Ovary (tissue), 9 donors: Measurements from ENCODE around the gene TBPL2. TPM values are rescaled to one million over a fixed set of nuclear protein-coding genes. Genes with fewer than 3 reads are reported as not detected.

Experiments
- DNase-seq, 5 donors: peaks; one replicate each; pipeline ENCODE4 v3.0.0-alpha.2; 2019 to 2020
- H3K27ac ChIP-seq, 2 donors: fragments of 200-600 bp; one replicate each; pipeline versions ENCODE4 v1.5.1 to v1.8.0; 2019 to 2022
- H3K27me3 ChIP-seq: fragments of 200-600 bp; one replicate; pipeline ENCODE4 v1.8.0; 2022
- H3K36me3 ChIP-seq: fragments of 200-600 bp; sonication (generic); one replicate; pipeline ENCODE4 v1.5.1; 2019
- H3K4me1 ChIP-seq: one replicate; pipeline ENCODE4 v1.8.1; 2013; ENCODE audit warnings: mild to moderate bottlenecking, moderate library complexity; ENCODE audit not compliant: insufficient read depth
- H3K4me3 ChIP-seq: fragments of 200-600 bp; sonication (generic); one replicate; pipeline ENCODE4 v1.5.1; 2017
- H3K9me3 ChIP-seq, 2 donors: fragments of 200-600 bp in 1 of 2; sonication (generic) in 1 of 2; one replicate each; pipeline versions ENCODE4 v1.5.1 to v1.8.1; 2013 to 2019; ENCODE audit warnings: mild to moderate bottlenecking in 1 of 2, moderate library complexity in 1 of 2
- CTCF ChIP-seq, 3 donors: fragments of 450-650 bp in 2 of 3; fragments of 200-600 bp in 1 of 3; IDR thresholded peaks; one replicate each; pipeline versions ENCODE4 v1.5.1 to v1.8.0; 2016 to 2022; ENCODE audit warnings: antibody characterized with exemption in 3 of 3, mild to moderate bottlenecking in 1 of 3
- EP300 ChIP-seq: sonication (generic); formaldehyde crosslinking; IDR thresholded peaks from one replicate; pipeline ENCODE4 v1.6.1; 2017; ENCODE audit warnings: antibody characterized with exemption
- POLR2A ChIP-seq: fragments of 450-650 bp; IDR thresholded peaks from one replicate; pipeline ENCODE4 v1.6.1; 2017; ENCODE audit warnings: antibody characterized with exemption, mild to moderate bottlenecking, moderate library complexity
- WGBS, 3 donors: extraction: QIAGEN DNeasy Blood & Tissue Kit in 1 of 3; methylation state at CpG; one replicate each; pipeline versions ENCODE4 v1.1.5 to v1.1.7; 2013 to 2017; 5-methylcytosine and 5-hydroxymethylcytosine counted together
- intact Hi-C, 4 donors: fragments of 100-400 bp; cut with DNase I; formaldehyde crosslinking; loops; one replicate each; pipeline versions ENCODE4 v1.11.0 to v1.15.1; 2022 to 2023
- polyA plus RNA-seq, 2 donors: library from polyadenylated mRNA; stranded (reverse); fragments of 200-250 nt in 1 of 2; fragments of 350-450 nt in 1 of 2; fragmentation: Illumina TruSeq in 1 of 2; extraction: RNeasy Lipid Tissue Mini Kit (QIAGEN cat#74804) in 1 of 2; gene quantifications; one replicate each; pipeline ENCODE4 v1.2.3, GENCODE V29; 2013 to 2014
- total RNA-seq, 7 donors: library from RNA; depleted of rRNA in 2 of 7; stranded (reverse); fragments of >200 nt in 2 of 7; fragmentation: NEBNext Ultra II Directional in 3 of 7; extraction: Animal tissue kit (Norgen Biotek cat#: 25700) in 3 of 7; gene quantifications; one replicate each; pipeline versions ENCODE4 v1.1.0 to v1.2.4, GENCODE V29; 2016 to 2023
- donor health status: DM: no; HTN: no; CAD: no; lungs with moderate emphysema.
- donor health status: DM: no; HTN: no; CAD: no.
- donor health status: Bipolar disorder and iron deficiency.
- donor health status: DM: yes; HTN: yes; CAD: no.
- donor health status: DM: no; HTN: no; CAD: no.
- donor health status: DM: yes; HTN: yes; CAD: no.

TBPL2 gene
- total and polyA plus RNA-seq, 9 donors: 0.05 TPM; not detected in 8

DNA sequence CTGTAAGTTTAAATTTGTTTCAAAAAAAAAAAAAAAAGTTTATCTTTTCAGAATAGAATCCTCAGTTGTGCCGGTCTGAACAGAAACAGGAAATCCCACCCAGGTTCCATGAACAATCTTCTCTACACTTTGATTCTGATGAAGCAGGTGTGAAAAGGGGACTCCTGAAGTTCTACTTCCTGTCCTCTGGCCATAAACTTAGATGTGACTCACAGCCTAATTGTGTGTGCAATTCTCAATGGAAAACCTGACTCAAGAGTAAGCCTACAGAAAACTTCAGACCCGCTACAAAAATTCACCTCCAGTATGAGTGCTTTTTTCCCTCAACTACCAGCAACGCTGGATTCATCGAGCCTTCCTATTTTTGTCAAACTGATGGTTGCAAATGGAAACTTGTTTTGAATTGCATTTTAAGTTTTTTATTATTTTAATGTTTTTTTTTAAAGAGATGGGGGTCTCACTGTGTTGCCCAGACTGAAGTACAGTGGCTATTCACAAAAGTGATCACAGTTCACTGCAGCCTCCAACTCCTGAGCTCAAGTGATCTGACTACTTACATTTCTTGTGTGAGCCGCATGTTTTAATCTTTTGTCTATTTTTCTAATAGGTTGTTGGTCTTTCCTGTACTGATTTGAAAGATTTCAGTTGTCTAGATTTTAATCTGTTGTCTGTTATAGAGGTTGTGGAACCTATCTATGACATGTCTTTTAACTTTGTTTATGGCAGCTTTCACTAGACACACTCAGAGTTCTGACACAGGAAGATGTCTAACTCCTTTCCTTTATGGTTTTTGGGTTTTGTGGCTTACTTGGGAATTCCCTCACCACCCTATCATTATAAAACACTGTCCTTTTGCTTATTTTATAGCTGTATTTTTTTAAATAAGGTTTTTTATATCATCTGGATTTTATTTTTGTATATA is 66.4 kb downstream of the TBPL2 start:
- intact Hi-C loops: loop anchor here in 1 of 4 donors (5.0 kb wide), 1 partner anchor 787 kb away; no protein-coding TSS in a partner anchor
- Histone ChIP-seq H3K9me3 (no peaks in the 10 kb centered on the region), H3K27ac (no peak overlapping the region), H3K4me3 (no peak overlapping the region), H3K4me1 (no peaks in the 10 kb centered on the region), H3K27me3 (no peaks in the 10 kb centered on the region), H3K36me3 (no peaks in the 10 kb centered on the region)
- 82 to 94% (median 84%) methylated on average over 5 of the region's 5 CpGs for WGBS, 3 donors
- TF ChIP-seq EP300 (no peak), POLR2A (no peak)
- no peak for DNase-seq

GRCh38 chr14:55372825-55373224 is 67.6 kb downstream of the TBPL2 start:
- H3K4me3 ChIP-seq: no peak overlapping the region
- 89 to 94% (median 92%) methylated on average over 7 of the region's 7 CpGs for WGBS, 3 donors
- no peaks in the 10 kb centered on the region for H3K27me3 ChIP-seq

GRCh38 chr14:55372423-55372822 is 68.0 kb downstream of the TBPL2 start:
- Histone ChIP-seq H3K4me3 (no peak overlapping the region), H3K4me1 (no peaks in the 10 kb centered on the region), H3K36me3 (no peaks in the 10 kb centered on the region), H3K9me3 (no peaks in the 10 kb centered on the region), H3K27ac (no peak overlapping the region), H3K27me3 (no peaks in the 10 kb centered on the region)
- WGBS, 3 donors: 95 to 100% (median 97%) methylated on average over 1 of the region's 1 CpG
- TF ChIP-seq POLR2A: no peak
- TF ChIP-seq EP300: no peak
- no peak for TF ChIP-seq CTCF (IDR thresholded peaks at IDR 0.05)
- DNase-seq: no peak
- intact Hi-C loops: loop anchor here in 1 of 4 donors (5.0 kb wide), 1 partner anchor 785 kb away; no protein-coding TSS in a partner anchor

More at GRCh38 chr14:55372825-55373224, 67.6 kb downstream of the TBPL2 start:
- TF ChIP-seq POLR2A: no peak
- TF ChIP-seq EP300: no peak
- no peak for TF ChIP-seq CTCF (IDR thresholded peaks at IDR 0.05)
- no peaks in the 10 kb centered on the region for H3K36me3 ChIP-seq
- no peak overlapping the region for H3K27ac ChIP-seq
- no peak for DNase-seq
- intact Hi-C loops: loop anchor here in 1 of 4 donors (5.0 kb wide), 1 partner anchor 786 kb away; no protein-coding TSS in a partner anchor
- no peaks in the 10 kb centered on the region for H3K4me1 ChIP-seq
- H3K9me3 ChIP-seq: no peaks in the 10 kb centered on the region

- 82 to 88% (median 84%) methylated on average over 11 of the region's 11 CpGs for WGBS, 3 donors
- DNase-seq: no peak
- Histone ChIP-seq H3K36me3 (no peaks in the 10 kb centered on the region), H3K4me3 (no peak overlapping the region), H3K27ac (no peak overlapping the region), H3K27me3 (no peaks in the 10 kb centered on the region), H3K9me3 (no peaks in the 10 kb centered on the region), H3K4me1 (no peaks in the 10 kb centered on the region)
- TF ChIP-seq CTCF (IDR thresholded peaks at IDR 0.05): no peak
- intact Hi-C loops: loop anchor here in 1 of 4 donors (5.0 kb wide), 1 partner anchor 784 kb away; no protein-coding TSS in a partner anchor
Measured at GRCh38 chr14:55370883-55371455, 69.4 kb downstream of the TBPL2 start.

- H3K36me3 ChIP-seq: no peaks in the 10 kb centered on the region
- H3K9me3 ChIP-seq: no peaks in the 10 kb centered on the region
- WGBS, 3 donors: 13 to 17% (median 16%) methylated on average over 3 of the region's 3 CpGs
- DNase-seq: no peak
- H3K27ac ChIP-seq: no peak overlapping the region
- intact Hi-C loops: no loop called here
- no peaks in the 10 kb centered on the region for H3K27me3 ChIP-seq
- H3K4me3 ChIP-seq: no peak overlapping the region
- H3K4me1 ChIP-seq: peaks cover 1% of the 10 kb centered on the region
- TF ChIP-seq POLR2A (no peak), EP300 (no peak), CTCF (IDR thresholded peaks at IDR 0.05) (no peak)
Measured at GRCh38 chr14:55366271-55366670, 74.1 kb downstream of the TBPL2 start.
